Measurements from ENCODE around the gene HORMAD2.

DNA sequence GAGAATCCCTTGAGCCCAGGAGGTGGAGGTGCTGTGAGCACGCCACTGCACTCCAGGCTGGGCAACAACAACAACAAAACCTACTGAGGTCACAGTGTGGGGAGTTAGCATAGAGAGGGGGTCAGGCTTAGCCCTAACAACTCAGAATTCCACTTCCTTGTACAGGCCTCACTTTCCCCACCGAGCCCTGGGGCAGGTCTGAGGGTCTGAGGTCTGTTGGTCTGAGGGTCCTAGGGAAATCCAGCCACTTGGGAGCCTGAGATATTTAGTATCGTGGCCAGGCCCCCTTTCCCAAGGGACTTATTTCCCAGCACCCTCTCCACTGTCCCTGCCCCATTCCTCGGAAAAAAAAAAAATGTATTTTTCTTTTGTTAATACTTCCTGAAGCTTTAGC lies 34.8 kb upstream of the HORMAD2 start:
- TF ChIP-seq POLR2A (IDR thresholded peaks at IDR 0.05; ENCODE audit: low read depth), result no peak
- TF ChIP-seq, protein P1, sequence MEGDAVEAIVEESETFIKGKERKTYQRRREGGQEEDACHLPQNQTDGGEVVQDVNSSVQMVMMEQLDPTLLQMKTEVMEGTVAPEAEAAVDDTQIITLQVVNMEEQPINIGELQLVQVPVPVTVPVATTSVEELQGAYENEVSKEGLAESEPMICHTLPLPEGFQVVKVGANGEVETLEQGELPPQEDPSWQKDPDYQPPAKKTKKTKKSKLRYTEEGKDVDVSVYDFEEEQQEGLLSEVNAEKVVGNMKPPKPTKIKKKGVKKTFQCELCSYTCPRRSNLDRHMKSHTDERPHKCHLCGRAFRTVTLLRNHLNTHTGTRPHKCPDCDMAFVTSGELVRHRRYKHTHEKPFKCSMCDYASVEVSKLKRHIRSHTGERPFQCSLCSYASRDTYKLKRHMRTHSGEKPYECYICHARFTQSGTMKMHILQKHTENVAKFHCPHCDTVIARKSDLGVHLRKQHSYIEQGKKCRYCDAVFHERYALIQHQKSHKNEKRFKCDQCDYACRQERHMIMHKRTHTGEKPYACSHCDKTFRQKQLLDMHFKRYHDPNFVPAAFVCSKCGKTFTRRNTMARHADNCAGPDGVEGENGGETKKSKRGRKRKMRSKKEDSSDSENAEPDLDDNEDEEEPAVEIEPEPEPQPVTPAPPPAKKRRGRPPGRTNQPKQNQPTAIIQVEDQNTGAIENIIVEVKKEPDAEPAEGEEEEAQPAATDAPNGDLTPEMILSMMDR (IDR thresholded peaks at IDR 0.05), result no peak
